Measurements from ENCODE around the gene KDM4B. TPM values are rescaled to one million over a fixed set of nuclear protein-coding genes. Genes with fewer than 3 reads are reported as not detected.

KDM4B gene
- total RNA-seq, 1 donor from 2014 or later: 27.6 TPM

DNA sequence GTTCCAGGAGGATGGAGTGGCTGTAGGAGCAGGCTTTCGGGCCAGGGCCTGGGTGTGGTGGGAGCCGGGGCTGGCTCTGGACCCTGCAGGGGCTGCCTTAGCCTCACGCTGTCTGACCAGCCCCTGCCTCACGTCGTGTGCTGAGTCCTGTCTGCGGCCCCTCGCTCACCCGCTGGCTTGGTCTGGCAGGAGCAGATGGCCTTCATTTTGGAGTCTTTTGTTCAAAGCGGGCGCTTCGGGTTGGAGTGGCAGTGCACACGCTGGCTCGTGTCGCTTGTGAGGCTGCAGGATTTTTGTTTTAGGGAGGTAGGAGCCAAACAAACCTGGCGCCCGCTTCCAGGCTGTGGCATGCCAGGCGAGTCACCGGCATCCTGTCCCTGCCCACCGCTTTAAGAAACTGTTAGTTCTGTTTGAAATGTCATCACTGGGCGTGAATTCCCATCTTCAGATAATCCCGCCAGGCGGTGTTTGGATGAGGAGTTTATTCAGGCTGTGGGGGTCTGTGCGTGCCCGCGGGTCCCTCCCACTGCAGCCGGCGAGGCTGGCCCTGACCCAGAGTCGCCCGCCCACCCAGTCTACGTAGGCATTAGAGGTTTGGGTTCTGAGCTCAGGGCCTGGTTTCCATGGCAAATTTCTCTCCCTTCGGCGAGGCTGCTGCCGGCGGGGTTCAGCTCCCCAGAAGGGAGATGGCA, 89.8 kb downstream of the KDM4B start:
- intact Hi-C loops (cut with DNase I): no loop called here
- DNase-seq (ENCODE audit: low spot score): no peak

DNA sequence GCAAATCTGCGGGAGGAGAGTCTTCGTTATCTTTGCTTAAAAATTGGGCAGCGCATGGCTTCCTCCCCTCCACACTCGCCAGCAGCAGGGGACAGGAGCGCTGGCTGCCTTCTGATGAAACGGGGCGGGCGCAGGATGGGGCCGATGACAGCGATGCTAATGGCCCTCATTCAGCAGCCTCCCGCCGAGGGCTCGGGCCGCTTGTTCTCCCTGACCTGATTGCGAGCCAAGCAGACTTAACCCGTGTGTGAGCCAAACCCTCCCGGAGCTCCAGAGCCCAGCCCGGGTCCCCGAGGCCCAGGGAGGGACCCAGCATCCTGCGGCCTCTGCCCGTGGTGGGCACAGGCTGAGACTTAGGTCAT, 90.3 kb downstream of the KDM4B start:
- intact Hi-C loops (cut with DNase I): no loop called here
- no peak for DNase-seq (ENCODE audit: low spot score)

DNA sequence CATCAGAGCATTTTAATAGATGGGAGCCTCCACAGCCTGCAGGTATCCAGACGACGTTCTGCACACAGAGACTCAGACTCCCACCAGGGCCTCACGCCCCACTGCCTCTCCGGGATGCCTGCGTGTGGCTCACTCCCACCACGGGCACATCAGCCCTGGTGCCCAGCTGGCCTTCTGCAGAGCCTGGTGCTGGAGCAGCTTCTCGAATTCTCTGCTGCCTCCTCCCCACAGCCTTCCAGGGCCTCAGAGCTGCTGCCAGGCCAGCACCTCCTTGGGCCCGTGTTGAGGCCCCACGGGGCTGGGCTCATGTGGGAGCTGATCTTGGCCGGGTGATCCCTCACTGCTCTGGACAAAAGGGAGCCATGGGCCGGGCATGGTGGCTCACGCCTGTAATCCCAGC, 90.9 kb downstream of the KDM4B start:
- no peak for DNase-seq (ENCODE audit: low spot score)
- intact Hi-C loops (cut with DNase I): no loop called here

DNA sequence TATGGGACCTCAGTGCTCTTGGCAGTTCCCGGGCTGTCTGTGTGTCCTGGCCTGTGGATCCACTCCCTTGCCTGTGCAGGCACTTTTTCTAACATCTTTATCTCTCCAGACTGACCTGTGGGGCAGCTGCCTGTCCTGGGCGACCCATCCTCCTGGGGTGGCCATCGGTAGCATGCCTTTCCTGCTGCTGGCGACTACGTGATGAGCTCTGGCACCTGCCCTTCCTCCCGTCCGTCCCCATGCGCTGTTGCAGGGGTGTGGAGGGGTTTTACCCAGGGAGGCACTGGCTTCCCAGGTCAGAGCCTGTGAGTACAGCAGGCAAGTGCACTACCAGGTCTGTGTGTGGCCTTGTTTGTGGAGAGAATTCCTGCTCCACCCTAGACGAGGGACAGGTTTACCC, 93.3 kb downstream of the KDM4B start:
- intact Hi-C loops (cut with DNase I): no loop called here

DNA sequence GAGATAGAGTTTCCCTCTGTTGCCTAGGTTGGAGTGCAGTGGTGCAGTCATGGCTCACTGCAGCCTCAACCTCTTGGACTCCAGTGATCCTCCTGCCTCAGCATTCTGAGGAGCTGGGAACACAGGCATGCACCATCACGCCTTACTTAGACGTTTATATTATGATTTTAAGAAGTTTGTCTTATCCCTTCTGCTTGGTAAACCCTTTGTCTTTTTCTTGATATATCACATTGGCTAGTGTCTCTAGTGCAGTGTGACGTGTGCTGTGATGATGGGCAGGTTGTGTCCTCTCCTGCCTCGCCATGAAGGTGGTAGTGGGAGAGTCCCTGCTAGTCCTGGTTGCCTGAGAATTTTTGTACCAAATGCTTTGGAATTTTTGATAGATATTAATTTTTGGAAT, 93.9 kb downstream of the KDM4B start:
- DNase-seq (ENCODE audit: low spot score): no peak
- intact Hi-C loops (cut with DNase I): no loop called here

More for the DNA sequence above, 93.3 kb downstream of the KDM4B start:
- DNase-seq (ENCODE audit: low spot score): no peak

DNA sequence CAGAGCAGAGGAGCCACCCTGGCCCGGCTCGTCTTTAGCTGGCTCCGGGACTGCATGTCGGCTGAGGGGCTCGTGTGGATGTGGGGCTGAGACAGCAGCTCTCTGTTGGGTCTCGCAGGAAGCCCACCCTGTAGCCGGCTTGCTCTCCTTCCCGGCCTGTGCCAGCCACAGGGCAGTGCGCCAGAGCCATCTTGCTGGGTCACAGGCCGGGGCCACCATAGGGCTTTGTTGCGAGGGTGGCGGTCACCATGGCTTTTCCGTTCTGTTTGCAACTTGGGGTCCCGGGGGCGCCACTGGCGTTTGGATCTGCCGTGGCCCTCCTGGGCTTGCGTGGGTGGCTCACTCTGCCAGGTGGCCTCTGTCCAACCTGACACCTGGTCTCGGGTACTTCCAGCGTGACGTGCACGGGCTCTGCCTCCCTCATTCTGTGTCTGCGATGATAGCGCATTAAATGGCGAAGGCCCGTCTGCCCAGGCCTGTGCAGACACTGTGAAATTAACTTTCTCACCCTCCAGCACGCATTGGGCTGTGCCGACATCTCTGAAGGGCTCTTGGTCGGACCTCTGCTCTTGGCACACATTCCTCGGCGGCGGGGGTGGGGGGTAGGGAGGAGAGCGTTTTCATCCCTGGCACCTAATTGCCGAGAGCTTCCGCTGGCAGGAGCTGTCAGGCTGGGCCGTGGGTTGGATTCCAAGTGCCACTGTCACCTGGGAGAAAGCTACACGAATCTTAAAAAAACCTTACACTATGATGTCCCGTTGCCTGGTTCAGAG, 95.1 kb downstream of the KDM4B start:
- no peak for DNase-seq (ENCODE audit: low spot score)
- intact Hi-C loops (cut with DNase I): no loop called here

DNA sequence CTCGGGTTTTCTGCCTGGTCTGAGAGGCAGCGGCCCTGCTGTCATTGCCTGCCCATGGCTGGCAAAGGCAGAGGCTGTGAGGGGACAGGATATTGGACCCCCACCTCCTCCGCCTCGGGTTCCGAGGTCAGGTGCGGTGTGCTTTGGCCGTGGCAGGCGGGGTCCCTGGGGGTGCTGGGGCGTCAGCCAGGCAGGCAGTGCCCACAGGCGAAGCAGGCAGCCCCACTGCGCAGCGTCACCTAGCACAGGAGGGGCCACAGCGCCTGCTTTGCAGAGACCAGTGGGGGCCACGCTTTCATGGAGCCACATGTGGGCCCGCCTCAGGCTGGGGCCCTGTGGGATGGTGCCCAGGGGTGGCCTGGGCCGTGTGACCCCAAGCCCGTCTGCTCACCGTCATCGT, 96.0 kb downstream of the KDM4B start:
- no peak for DNase-seq (ENCODE audit: low spot score)
- intact Hi-C loops (cut with DNase I): no loop called here

DNA sequence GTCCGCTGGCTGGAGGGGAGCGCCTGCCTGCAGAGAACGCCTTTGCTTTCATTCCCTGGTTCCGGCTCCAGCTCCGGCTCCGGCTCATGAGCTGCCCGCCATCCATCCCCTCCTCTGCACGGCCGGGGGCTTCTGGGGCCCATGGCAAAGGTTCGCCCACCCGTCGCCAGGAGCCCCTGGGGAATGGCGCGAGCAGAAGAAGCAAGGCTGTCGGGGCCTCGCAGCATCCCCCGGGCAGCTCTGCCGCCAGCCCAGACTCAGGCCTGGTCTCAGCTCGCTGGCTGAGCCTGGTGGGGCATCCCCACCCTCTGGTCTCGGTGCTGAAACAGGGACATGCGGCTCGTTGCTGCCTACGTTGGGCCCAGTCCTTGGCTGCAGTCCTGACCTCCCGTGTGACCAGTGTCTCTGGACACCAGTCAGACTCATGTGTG, 96.8 kb downstream of the KDM4B start:
- no peak for DNase-seq (ENCODE audit: low spot score)
- intact Hi-C loops (cut with DNase I): no loop called here

DNA sequence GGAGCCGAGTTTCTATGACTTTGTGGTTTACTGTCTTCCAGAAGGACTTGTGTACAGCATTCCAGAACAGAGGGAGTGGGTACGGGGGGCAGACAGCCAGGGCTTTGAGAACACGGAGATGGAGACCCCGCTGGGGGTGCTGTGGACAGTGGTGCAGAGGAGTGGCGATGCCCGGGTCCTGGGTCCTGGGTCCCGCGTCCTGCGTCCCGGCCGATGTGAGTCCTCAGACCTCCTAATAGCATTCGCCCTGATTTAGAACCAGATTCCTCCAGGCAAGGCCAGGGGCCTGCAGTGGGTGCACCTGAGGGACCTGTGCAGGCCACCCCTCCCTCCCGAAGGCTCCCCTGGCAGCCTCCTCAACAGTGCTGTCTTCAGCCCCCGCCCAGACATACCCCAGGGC, 97.9 kb downstream of the KDM4B start:
- intact Hi-C loops (cut with DNase I): no loop called here
- DNase-seq (ENCODE audit: low spot score): no peak

DNA sequence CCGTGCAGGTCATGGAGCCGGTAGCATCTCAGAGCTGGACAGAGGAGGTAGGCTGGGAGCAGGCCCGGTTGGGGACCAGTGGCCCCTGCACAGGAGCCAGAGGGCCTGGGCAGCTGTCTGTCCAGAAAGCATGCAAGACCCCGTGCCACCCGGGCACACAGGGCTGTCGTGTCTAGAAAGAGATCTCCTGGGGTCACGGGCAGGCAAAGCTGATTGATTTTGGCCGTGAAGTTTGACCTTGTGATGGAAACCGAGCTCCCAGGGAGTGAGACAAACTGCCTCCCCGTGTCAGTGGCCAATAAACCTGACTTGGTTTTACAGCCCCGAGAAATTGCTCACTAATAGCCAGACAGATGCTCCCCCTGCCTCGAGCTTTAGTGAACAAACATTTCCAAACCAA, 98.8 kb downstream of the KDM4B start:
- intact Hi-C loops (cut with DNase I): no loop called here
- DNase-seq (ENCODE audit: low spot score): no peak

DNA sequence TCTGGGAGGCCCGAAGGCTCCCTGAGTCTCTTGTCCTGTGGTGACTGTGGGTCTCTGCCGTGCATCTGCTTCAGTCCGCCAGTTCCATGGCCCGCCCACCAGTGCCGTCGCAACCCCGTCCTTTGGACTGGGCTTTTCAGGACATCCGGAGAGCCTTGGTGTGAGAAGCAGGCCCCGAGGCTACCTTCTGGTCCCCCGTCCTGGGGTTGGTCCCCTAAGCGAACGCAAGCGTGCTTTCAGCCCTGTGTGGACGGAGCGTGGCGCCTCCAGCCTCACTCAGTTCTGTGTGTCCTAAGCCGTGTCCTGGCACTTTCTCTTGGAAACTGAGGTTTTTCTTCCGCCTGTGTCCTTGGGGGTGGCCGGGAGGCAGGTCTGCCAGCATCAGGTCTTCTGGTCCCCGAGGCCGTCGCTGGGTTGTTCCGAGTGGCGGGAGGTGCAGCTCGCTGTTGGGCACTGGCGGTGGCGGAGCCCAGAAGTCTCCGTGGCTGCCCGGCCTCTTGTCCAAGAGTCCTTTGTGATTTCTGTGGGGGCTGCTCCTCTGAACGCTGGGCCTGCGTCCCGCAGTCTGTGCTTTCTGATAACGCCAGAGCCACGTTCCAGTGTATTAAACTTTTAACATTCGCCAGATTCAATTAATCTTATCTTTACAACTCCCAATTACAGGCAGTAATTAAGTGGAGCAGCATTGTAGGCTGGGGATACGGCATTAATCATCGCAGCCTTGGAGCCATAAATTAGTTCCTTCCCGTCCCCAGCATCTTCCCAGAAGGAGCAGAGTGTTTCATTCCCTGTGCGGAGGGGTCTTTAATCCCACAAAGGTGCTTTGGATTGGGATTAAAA, 99.5 kb downstream of the KDM4B start:
- no peak for DNase-seq (ENCODE audit: low spot score)
- intact Hi-C loops (cut with DNase I): no loop called here

DNA sequence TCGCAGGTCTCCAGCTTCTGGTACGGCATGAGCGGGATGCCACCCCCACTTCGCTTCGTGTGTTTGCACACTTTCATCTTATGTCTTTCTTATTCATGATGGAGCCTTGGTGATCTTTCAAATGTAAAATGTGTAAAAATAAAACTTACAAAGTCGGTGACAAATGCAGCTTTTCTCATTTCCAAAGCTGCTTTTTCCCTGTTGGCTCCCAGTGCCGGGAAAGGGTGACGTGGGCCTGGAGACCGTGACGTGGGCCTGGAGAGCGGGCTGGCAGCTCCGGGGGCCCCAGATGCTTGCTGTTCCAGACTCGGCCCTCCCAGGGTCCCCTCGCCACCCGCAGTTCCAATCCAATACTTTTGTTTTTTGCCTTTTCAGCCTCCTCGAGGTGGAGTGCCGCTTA, 101.4 kb downstream of the KDM4B start:
- intact Hi-C loops (cut with DNase I): no loop called here
- DNase-seq (ENCODE audit: low spot score): no peak

DNA sequence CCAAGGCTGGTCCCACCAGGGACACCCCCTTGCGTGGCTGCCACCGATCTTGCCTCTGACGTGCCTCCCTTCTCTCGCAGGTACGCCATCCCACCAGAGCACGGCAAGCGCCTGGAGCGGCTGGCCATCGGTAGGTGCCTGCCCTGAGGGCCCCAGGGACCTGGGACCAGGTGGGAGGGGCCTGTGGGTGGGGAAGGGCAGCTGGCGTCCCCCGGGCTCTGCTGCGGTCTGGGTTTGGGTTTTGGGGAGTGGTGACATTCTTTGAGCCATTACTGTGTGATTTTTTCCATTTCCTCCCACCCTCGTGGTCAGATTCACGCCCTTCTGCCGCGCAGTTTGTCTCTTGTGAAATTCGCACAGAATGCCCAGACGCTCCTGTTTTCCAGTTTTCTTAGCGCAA, 102.0 kb downstream of the KDM4B start:
- no peak for DNase-seq (ENCODE audit: low spot score)
- intact Hi-C loops (cut with DNase I): no loop called here

DNA sequence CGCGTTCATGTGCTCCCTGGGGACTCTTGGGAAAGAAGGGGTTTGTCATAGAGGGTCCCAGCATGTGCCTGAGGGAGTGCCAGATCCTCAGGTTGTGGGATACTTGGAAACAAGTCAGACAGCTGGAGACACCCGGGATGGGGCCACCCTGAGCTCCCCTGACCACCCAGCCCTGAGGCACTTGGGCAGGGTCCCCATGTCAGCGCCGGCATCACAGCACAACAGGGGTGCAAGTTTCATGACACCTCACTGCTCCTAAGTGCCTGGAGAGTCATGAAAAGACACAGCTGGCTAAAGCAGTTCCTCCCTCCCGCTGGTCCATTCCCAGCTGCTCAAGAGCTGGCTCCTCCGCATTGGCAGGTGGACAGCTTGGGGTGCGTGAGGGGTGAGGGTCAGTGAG, 102.7 kb downstream of the KDM4B start:
- intact Hi-C loops (cut with DNase I): no loop called here
- DNase-seq (ENCODE audit: low spot score): no peak

DNA sequence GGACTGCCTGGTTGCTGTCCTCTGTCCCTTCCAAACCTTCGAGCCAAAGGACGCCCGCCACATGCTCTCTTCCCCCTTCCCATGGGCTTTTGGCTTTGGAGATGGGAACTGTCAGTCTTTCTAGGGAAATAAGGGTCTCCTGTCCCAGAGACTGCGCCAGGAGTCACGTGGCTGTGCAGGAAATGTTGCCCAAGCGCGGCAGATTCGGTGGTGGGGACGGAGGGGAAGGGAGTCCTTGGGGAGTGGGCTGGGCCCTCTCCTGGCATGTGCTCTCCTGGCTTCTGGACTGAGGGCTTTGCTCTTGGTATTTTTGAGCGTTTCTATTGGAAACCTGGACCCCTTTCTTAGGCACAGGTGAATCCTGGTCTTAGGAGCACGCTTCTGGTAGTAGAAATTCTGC, 103.2 kb downstream of the KDM4B start:
- no peak for DNase-seq (ENCODE audit: low spot score)
- intact Hi-C loops (cut with DNase I): no loop called here

DNA sequence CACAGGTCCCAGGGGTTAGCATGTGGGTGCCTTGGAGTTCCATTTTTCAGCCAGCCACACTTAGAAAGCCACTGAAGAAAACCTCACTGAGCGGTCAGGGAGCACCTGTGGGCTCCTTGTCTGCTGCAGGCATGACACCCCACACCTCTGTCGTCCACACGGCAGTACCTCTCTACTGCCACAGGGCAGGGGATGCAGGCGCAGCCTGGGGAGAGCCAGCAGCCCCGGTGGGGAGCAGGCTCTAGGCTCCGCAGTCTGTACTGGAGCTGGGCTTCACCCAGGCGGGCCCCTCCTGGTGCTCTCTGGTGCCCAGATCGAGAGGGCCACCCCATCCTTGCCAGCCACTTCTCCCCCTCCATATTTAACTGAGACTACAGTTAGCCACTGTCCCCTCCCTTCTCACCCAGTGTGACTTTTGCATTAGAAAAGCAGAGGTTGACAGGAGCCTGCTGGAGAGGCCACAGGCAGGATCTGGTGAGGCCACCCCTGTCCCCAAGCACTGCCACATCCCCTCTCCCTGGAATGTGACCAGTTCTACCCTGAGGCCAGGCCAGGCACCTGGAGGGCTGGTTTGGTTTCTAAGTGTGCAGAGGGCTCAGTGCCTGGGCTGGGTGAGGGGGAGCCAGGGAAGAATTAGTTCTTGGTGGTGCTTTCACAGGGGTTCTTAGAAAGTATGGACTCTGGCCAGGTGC, 104.4 kb downstream of the KDM4B start:
- DNase-seq (ENCODE audit: low spot score): no peak
- intact Hi-C loops (cut with DNase I): no loop called here

DNA sequence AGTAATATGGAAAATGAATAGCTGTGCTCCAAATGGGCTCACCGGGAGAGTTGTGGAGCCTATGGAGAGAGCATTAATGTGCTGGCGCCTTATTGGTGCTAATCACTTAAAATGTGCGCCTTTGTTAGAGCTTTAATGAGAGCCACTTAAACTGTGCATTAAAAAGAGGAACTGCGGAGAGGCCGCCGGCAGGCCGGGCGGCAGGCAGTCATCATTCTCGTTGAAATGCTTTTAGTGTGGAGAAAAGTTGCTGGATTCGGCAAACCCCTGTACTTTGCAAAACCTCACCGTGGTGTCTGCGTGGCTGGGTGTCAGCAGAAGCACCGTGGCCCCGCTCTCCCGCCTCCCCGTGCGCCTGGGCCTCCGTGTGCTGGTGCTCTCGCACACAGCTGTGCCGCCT, 105.5 kb downstream of the KDM4B start:
- no peak for DNase-seq (ENCODE audit: low spot score)
- intact Hi-C loops (cut with DNase I): no loop called here

DNA sequence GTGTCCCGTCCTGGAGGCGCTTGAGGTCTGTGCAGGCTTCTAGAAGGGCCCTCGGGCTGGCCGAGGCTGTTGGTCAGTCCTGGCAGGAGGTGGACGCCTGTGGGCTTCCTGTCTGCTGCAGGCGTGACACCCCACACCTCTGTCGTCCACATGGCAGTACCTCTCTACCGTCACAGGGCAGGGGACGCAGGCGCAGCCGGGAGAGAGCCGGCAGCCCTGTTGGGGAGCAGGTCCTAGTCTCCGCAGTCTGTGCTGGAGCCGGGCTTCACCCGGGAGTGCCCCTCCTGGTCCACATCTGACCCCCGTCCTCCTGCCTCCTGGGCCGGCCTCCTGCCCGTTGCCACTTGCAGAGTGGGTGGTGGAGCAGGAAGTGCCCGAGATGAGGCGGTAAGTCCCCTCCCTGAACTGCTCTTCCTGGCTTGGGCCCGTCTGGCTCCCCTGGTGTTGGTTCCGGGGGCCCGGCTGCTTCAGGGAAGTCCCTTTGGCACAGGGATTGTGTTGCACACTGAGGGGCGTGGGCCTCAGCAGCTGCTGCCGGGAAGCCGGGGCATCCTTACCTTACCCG, 106.0 kb downstream of the KDM4B start:
- intact Hi-C loops (cut with DNase I): no loop called here
- DNase-seq (ENCODE audit: low spot score): no peak

DNA sequence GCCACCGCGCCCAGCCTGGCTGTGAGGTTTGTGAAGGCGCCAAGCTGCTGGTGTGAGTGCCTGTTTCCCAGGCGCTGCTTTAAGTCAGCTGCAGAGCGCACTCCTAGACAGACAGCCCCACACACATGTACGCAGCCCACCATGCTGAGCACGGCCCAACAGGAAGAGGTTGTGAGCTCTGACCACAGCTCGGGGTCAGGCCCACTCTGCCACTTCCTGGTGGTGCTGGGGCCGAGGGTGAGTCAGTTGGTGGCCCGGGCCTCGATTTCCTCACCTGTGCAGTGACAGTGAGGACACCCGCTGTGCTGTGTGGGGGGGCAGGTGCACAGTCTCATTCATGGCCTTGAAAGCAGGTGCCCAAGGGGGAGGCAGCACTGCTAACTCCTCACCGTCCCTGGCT, 106.7 kb downstream of the KDM4B start:
- no peak for DNase-seq (ENCODE audit: low spot score)
- intact Hi-C loops (cut with DNase I): no loop called here

Data from cardiac septum (tissue), 1 donor.